GM12875 (cell line): ENCODE results near the gene TCTN1.

Experiments
- H3K4me3 ChIP-seq: one replicate; pipeline ENCODE4 v1.5.1; 2011; ENCODE audit warnings: low read depth, low read length, control low read depth
- CTCF ChIP-seq: IDR thresholded peaks from 2 replicates; pipeline ENCODE4 v1.5.1; 2011; ENCODE audit warnings: low read depth, mild to moderate bottlenecking, control low read depth, inconsistent platforms, low read length, moderate library complexity, borderline replicate concordance; ENCODE audit not compliant: insufficient read depth

TCTN1 gene

GRCh38 chr12:110690127-110690430 lies 76.2 kb downstream of the TCTN1 start:
- no peak for TF ChIP-seq CTCF
- H3K4me3 ChIP-seq: peak overlapping the region; percentile 74

GRCh38 chr12:110693731-110694130 lies 79.8 kb downstream of the TCTN1 start:
- no peak for TF ChIP-seq CTCF
- no peak overlapping the region for H3K4me3 ChIP-seq

GRCh38 chr12:110694330-110694901 lies 80.5 kb downstream of the TCTN1 start:
- no peak for TF ChIP-seq CTCF
- H3K4me3 ChIP-seq: no peak overlapping the region

DNA sequence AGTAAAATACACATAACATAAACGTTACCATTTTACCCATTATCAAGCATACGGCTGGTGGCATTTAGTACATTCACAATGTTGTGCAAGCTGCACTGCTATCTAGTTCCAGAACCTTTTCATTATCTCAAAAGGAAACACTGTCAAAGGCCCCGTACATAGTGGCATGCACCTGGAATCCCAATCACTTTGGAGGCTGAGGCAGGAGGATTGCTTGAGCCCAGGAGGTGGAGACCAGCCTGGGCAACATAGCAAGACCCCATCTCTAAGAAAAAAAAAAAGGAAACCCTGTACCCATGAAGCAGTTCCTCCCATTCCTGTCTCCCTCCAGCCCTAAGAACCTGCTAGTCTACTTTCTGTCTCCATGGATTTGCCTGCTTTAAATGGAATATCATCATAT lies 82.4 kb downstream of the TCTN1 start:
- TF ChIP-seq CTCF: no peak
- no peak overlapping the region for H3K4me3 ChIP-seq

DNA sequence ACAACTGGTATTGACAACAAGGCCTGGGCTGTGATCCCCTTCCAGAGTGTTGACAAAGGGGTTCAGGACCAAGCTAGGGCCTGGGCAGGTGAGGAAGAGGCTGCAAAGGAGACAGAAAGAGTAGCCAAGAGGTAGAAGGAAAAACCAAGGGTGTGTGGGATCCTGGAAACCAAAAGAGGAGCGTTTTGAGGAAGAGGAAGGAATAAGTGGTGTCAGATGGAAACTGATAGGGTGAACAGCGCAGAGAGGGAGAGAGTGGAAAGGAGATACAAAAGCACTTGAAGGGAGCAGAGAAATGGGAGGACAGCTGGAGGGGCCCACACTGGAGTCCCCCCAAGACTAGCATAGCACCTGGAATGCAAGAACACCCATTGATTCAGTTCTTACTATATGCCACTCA lies 83.3 kb downstream of the TCTN1 start:
- TF ChIP-seq CTCF: no peak
- no peak overlapping the region for H3K4me3 ChIP-seq

GRCh38 chr12:110698171-110698902 lies 84.4 kb downstream of the TCTN1 start:
- peak; percentile 89 for TF ChIP-seq CTCF
- no peak overlapping the region for H3K4me3 ChIP-seq
